Brain microvascular endothelial cell (primary cell): ENCODE results near the gene FNBP1L.

ENCODE experiments used
- DNase-seq: peaks from one replicate; pipeline ENCODE4 v3.0.0-alpha.2; 2020
- H3K27ac ChIP-seq: fragments of 250-450 bp; sonication (Bioruptor Pico); 2 replicates; pipeline ENCODE4 v1.5.1; 2020; ENCODE audit warnings: mild to moderate bottlenecking, moderate library complexity
- H3K27me3 ChIP-seq: fragments of 250-450 bp; sonication (Bioruptor Pico); replicated peaks from 2 replicates; pipeline ENCODE4 v1.5.1; 2020; ENCODE audit warnings: mild to moderate bottlenecking
- H3K36me3 ChIP-seq: fragments of 250-450 bp; sonication (Bioruptor Pico); replicated peaks from 2 replicates; pipeline ENCODE4 v1.5.1; 2020; ENCODE audit warnings: mild to moderate bottlenecking
- H3K4me3 ChIP-seq: 2 replicates; pipeline ENCODE4 v1.5.1; 2011; ENCODE audit warnings: low read depth, mild to moderate bottlenecking, control low read depth, low read length, moderate library complexity
- CTCF ChIP-seq: IDR thresholded peaks from 2 replicates; pipeline ENCODE4 v1.5.1; 2011; ENCODE audit warnings: low read depth, mild to moderate bottlenecking, moderate library complexity, low read length, control low read depth, inconsistent platforms; ENCODE audit errors: missing control alignments
- in situ Hi-C: cut with HindIII; loops from 2 replicates; pipeline ENCODE4 v1.10.0; 2017; ENCODE audit warnings: low sequenced_read_pairs, low pct_ligation_motif_present

FNBP1L gene

GRCh38 chr1:93598861-93599439 lies 151.0 kb downstream of the FNBP1L start:
- no peak for TF ChIP-seq CTCF

GRCh38 chr1:93599479-93599878 lies 151.6 kb downstream of the FNBP1L start:
- H3K4me3 ChIP-seq = no peak overlapping the region
- in situ Hi-C loops = no loop called here
- H3K27me3 ChIP-seq = no peaks in the 10 kb centered on the region
- no peak for DNase-seq
- H3K27ac ChIP-seq = no peak overlapping the region
- no peak for TF ChIP-seq CTCF
- no peaks in the 10 kb centered on the region for H3K36me3 ChIP-seq

More at GRCh38 chr1:93598861-93599439, 151.0 kb downstream of the FNBP1L start:
- in situ Hi-C loops = no loop called here
- Histone ChIP-seq H3K27me3 (no peaks in the 10 kb centered on the region), H3K27ac (no peak overlapping the region), H3K4me3 (no peak overlapping the region), H3K36me3 (no peaks in the 10 kb centered on the region)
- DNase-seq = no peak

GRCh38 chr1:93600663-93601062 lies 152.7 kb downstream of the FNBP1L start:
- no peaks in the 10 kb centered on the region for H3K27me3 ChIP-seq
- no peak for TF ChIP-seq CTCF
- in situ Hi-C loops = no loop called here
- H3K36me3 ChIP-seq = no peaks in the 10 kb centered on the region
- H3K4me3 ChIP-seq = no peak overlapping the region
- no peak overlapping the region for H3K27ac ChIP-seq
- no peak for DNase-seq

GRCh38 chr1:93601686-93602085 lies 153.8 kb downstream of the FNBP1L start:
- no peak for DNase-seq
- in situ Hi-C loops = no loop called here
- H3K27ac ChIP-seq = no peak overlapping the region
- no peak overlapping the region for H3K4me3 ChIP-seq
- no peak for TF ChIP-seq CTCF
- H3K36me3 ChIP-seq = no peaks in the 10 kb centered on the region
- H3K27me3 ChIP-seq = no peaks in the 10 kb centered on the region

GRCh38 chr1:93602101-93602500 lies 154.2 kb downstream of the FNBP1L start:
- no peak overlapping the region for H3K4me3 ChIP-seq
- H3K27me3 ChIP-seq = no peaks in the 10 kb centered on the region
- no peak overlapping the region for H3K27ac ChIP-seq
- no peak for TF ChIP-seq CTCF
- DNase-seq = no peak
- H3K36me3 ChIP-seq = no peaks in the 10 kb centered on the region
- in situ Hi-C loops = no loop called here

- no peaks in the 10 kb centered on the region for H3K36me3 ChIP-seq
- in situ Hi-C loops = no loop called here
- no peak for DNase-seq
- no peak for TF ChIP-seq CTCF
- no peak overlapping the region for H3K27ac ChIP-seq
- no peak overlapping the region for H3K4me3 ChIP-seq
- no peaks in the 10 kb centered on the region for H3K27me3 ChIP-seq
Observed at GRCh38 chr1:93603106-93603505, 155.2 kb downstream of the FNBP1L start.
